Measurements from ENCODE around the gene USF3. TPM values are rescaled to one million over a fixed set of nuclear protein-coding genes. Genes with fewer than 3 reads are reported as not detected.

USF3 gene
- total and polyA plus RNA-seq, 2 experiments from 2014 or later: 10.1 to 23.5 TPM

- Histone ChIP-seq H3F3A (replicated peaks; ENCODE audit: low read depth) (no peaks in the 10 kb centered on the region), H3K4me3 (no peak overlapping the region), H3K36me3 (ENCODE audit: insufficient read depth) (no peaks in the 10 kb centered on the region), H4K20me1 (replicated peaks; ENCODE audit: insufficient read depth) (no peaks in the 10 kb centered on the region), H2AFZ (peak overlapping the region; percentile 30; the same call in 1 of the 2 replicates), H3K9me2 (ENCODE audit: insufficient read depth) (peaks cover 1% of the 10 kb centered on the region; the same call in 1 of the 2 replicates), H3K4me2 (no peak overlapping the region), H3K4me1 (ENCODE audit: insufficient read depth) (peaks cover 29% of the 10 kb centered on the region), H3K27ac (ENCODE audit: low read depth) (no peak overlapping the region), H3K79me2 (replicated peaks; ENCODE audit: insufficient read depth) (no peaks in the 10 kb centered on the region), H3K27me3 (ENCODE audit: insufficient read depth) (no peaks in the 10 kb centered on the region)
- Mint-ChIP-seq H3K4me1 (peaks cover 25% of the 10 kb centered on the region), H3K27ac (no peak overlapping the region), H3K9me3 (no peaks in the 10 kb centered on the region), H3K27me3 (ENCODE audit: insufficient read depth, low read depth, poor library complexity) (no peaks in the 10 kb centered on the region), H3K36me3 (ENCODE audit: low read depth) (no peaks in the 10 kb centered on the region), H3K4me3 (no peak overlapping the region)
- DNase-seq (ENCODE audit: low spot score) (no peak), ATAC-seq (no peak)
- TF ChIP-seq REST (IDR thresholded peaks at IDR 0.05; ENCODE audit: unreplicated experiment): no peak
- TF ChIP-seq NANOG (IDR thresholded peaks at IDR 0.05; ENCODE audit: borderline replicate concordance): no peak
- no peak for TF ChIP-seq ZNF331 (CRISPR knock-in tag; IDR thresholded peaks at IDR 0.05; ENCODE audit: low read depth)
- TF ChIP-seq CTCF (conservative IDR thresholded peaks at IDR 0.05; ENCODE audit: low read depth in 2 of 2): no peak
- no peak for TF ChIP-seq EZH2phosphoT487 (IDR thresholded peaks at IDR 0.05; ENCODE audit: unreplicated experiment)
- no peak for TF ChIP-seq EZH2 (IDR thresholded peaks at IDR 0.05; ENCODE audit: low read depth, unreplicated experiment)
- TF ChIP-seq JUNB (IDR thresholded peaks at IDR 0.05; ENCODE audit: unreplicated experiment): no peak
- TF ChIP-seq POLR2AphosphoS5 (IDR thresholded peaks at IDR 0.05; ENCODE audit: low read depth): no peak
These were observed 93.6 kb downstream of the USF3 start for GRCh38 chr3:113602836-113603235.

GRCh38 chr3:113602256-113602655 is 94.2 kb downstream of the USF3 start:
- no peaks in the 10 kb centered on the region for H3K27me3 Mint-ChIP-seq (ENCODE audit: insufficient read depth, low read depth, poor library complexity)
- no peak for TF ChIP-seq NANOG (IDR thresholded peaks at IDR 0.05; ENCODE audit: borderline replicate concordance)
- TF ChIP-seq ZNF462 (CRISPR knock-in tag; IDR thresholded peaks at IDR 0.05): no peak
- no peak for TF ChIP-seq JUNB (IDR thresholded peaks at IDR 0.05; ENCODE audit: unreplicated experiment)
- TF ChIP-seq STAT1 (IDR thresholded peaks at IDR 0.05; ENCODE audit: unreplicated experiment): no peak
- no peak for TF ChIP-seq POLR2AphosphoS5 (IDR thresholded peaks at IDR 0.05; ENCODE audit: low read depth)
- TF ChIP-seq ZNF114 (CRISPR knock-in tag; IDR thresholded peaks at IDR 0.05): no peak
- TF ChIP-seq ZNF331 (CRISPR knock-in tag; IDR thresholded peaks at IDR 0.05; ENCODE audit: low read depth): no peak
- TF ChIP-seq EZH2 (IDR thresholded peaks at IDR 0.05; ENCODE audit: low read depth, unreplicated experiment): no peak

More at GRCh38 chr3:113602256-113602655, 94.2 kb downstream of the USF3 start:
- no peaks in the 10 kb centered on the region for H3K9me2 ChIP-seq (ENCODE audit: insufficient read depth)
- H3K79me2 ChIP-seq (replicated peaks; ENCODE audit: insufficient read depth): no peaks in the 10 kb centered on the region
- H3K9me3 Mint-ChIP-seq: no peaks in the 10 kb centered on the region
- no peak overlapping the region for H3K27ac ChIP-seq (ENCODE audit: low read depth)
- H3K4me3 ChIP-seq: no peak overlapping the region
- peak overlapping the region; percentile 35; the same call in 1 of the 2 replicates for H2AFZ ChIP-seq
- H3K4me1 ChIP-seq (ENCODE audit: insufficient read depth): peaks cover 23% of the 10 kb centered on the region
- ATAC-seq (no peak), DNase-seq (ENCODE audit: low spot score) (no peak)
- no peaks in the 10 kb centered on the region for H3K27me3 ChIP-seq (ENCODE audit: insufficient read depth)
- H3K4me2 ChIP-seq: no peak overlapping the region
- no peak overlapping the region for H3K27ac Mint-ChIP-seq
- H3K4me1 Mint-ChIP-seq: peaks cover 20% of the 10 kb centered on the region
- H3K36me3 Mint-ChIP-seq (ENCODE audit: low read depth): no peaks in the 10 kb centered on the region
- H3K4me3 Mint-ChIP-seq: no peak overlapping the region
- no peaks in the 10 kb centered on the region for H3F3A ChIP-seq (replicated peaks; ENCODE audit: low read depth)
- no peaks in the 10 kb centered on the region for H3K36me3 ChIP-seq (ENCODE audit: insufficient read depth)
- no peaks in the 10 kb centered on the region for H4K20me1 ChIP-seq (replicated peaks; ENCODE audit: insufficient read depth)
